ENCODE measurements around the gene EREG. TPM values are rescaled to one million over a fixed set of nuclear protein-coding genes. Genes with fewer than 3 reads are reported as not detected.

EREG gene
- total RNA-seq, 2 experiments from 2014 or later = 0.58 to 0.59 TPM

DNA sequence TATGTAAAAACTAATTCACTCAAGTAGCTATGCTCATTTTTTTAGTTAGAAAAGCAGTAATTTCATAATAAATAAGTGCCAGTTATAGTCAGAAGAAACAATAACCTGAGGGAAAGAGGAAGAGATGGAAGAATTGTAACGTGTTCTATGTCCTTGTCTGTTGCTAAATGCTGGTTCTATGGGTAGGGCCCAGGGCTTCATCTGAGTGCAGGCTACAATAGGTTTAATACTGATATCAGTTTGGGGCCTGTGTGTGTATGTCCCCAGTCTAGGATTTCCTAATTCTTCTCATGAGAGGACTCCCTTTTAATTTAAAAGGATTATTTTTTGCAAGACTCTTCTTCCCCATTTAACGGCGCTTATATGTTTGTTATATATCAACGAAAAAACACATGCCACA lies 3.3 kb upstream of the EREG start:
- ChIA-PET CTCF (interaction anchor here (1.4 kb wide), 1 partner anchor 21 kb away, joined by 3 read pairs; no protein-coding TSS in a partner anchor), POLR2A (no interaction called here)
- peaks cover 0 to 4% of the 10 kb centered on the region in 2 experiments for H3K9me3 ChIP-seq (ENCODE audit: control insufficient read depth in 1 of 2, insufficient read depth in 1 of 2, low read length in 2 of 2)
- no peak overlapping the region for H3K4me3 Mint-ChIP-seq
- no peak overlapping the region for H3K4me3 ChIP-seq (ENCODE audit: low read length)
- no peak overlapping the region for H3K27ac ChIP-seq (ENCODE audit: low read depth in 1 of 2, low read length in 2 of 2)
- intact Hi-C loops (cut with DNase I, micrococcal nuclease) = no loop called here
- H3K9me3 Mint-ChIP-seq = no peaks in the 10 kb centered on the region
- H3K4me1 ChIP-seq (ENCODE audit: insufficient read depth, low read length) = peaks cover 10% of the 10 kb centered on the region
- peaks cover 17 to 38% of the 10 kb centered on the region in 2 experiments for H3K27me3 ChIP-seq (ENCODE audit: control insufficient read depth in 1 of 2, insufficient read depth in 2 of 2, low read length in 2 of 2)
- ATAC-seq (ENCODE audit: poor library complexity) (no peak), DNase-seq (no peak)
- H3K27ac Mint-ChIP-seq = no peak overlapping the region
- peaks cover 37% of the 10 kb centered on the region for H3K27me3 Mint-ChIP-seq
- TF ChIP-seq CTCF (IDR thresholded peaks at IDR 0.05) = no peak
- H3K4me1 Mint-ChIP-seq (ENCODE audit: low read depth) = peaks cover 18% of the 10 kb centered on the region
- no peaks in the 10 kb centered on the region for H3K36me3 Mint-ChIP-seq (ENCODE audit: low read depth)
- H3K36me3 ChIP-seq (ENCODE audit: insufficient read depth, low read length) = no peaks in the 10 kb centered on the region

- ATAC-seq (ENCODE audit: poor library complexity) (no peak), DNase-seq (no peak)
- Histone ChIP-seq H3K27me3 (ENCODE audit: control insufficient read depth in 1 of 2, insufficient read depth in 2 of 2, low read length in 2 of 2) (peaks cover 20 to 43% of the 10 kb centered on the region in 2 experiments), H3K4me3 (ENCODE audit: low read length) (no peak overlapping the region), H3K27ac (ENCODE audit: low read depth in 1 of 2, low read length in 2 of 2) (no peak overlapping the region), H3K4me1 (ENCODE audit: insufficient read depth, low read length) (peaks cover 10% of the 10 kb centered on the region), H3K9me3 (ENCODE audit: control insufficient read depth in 1 of 2, insufficient read depth in 1 of 2, low read length in 2 of 2) (peaks cover 0 to 4% of the 10 kb centered on the region in 2 experiments), H3K36me3 (ENCODE audit: insufficient read depth, low read length) (no peaks in the 10 kb centered on the region)
- H3K9me3 Mint-ChIP-seq = no peaks in the 10 kb centered on the region
- peaks cover 42% of the 10 kb centered on the region for H3K27me3 Mint-ChIP-seq
- no peaks in the 10 kb centered on the region for H3K36me3 Mint-ChIP-seq (ENCODE audit: low read depth)
- CTCF ChIA-PET = interaction anchor here (1.4 kb wide), 1 partner anchor 21 kb away, joined by 3 read pairs; no protein-coding TSS in a partner anchor
- H3K4me3 Mint-ChIP-seq = no peak overlapping the region
- peaks cover 18% of the 10 kb centered on the region for H3K4me1 Mint-ChIP-seq (ENCODE audit: low read depth)
- POLR2A ChIA-PET = no interaction called here
- H3K27ac Mint-ChIP-seq = no peak overlapping the region
- intact Hi-C loops (cut with DNase I, micrococcal nuclease) = no loop called here
- TF ChIP-seq CTCF (IDR thresholded peaks at IDR 0.05) = no peak
Observed at GRCh38 chr4:74362347-74362746, 2.6 kb upstream of the EREG start.

GRCh38 chr4:74364256-74364651 lies 691 bp upstream of the EREG start:
- ChIA-PET CTCF (no interaction called here), POLR2A (no interaction called here)
- Mint-ChIP-seq H3K36me3 (ENCODE audit: low read depth) (no peaks in the 10 kb centered on the region), H3K27me3 (peaks cover 56% of the 10 kb centered on the region), H3K4me1 (ENCODE audit: low read depth) (peaks cover 18% of the 10 kb centered on the region), H3K9me3 (no peaks in the 10 kb centered on the region), H3K27ac (no peak overlapping the region), H3K4me3 (no peak overlapping the region)
- DNase-seq (no peak), ATAC-seq (ENCODE audit: poor library complexity) (no peak)
- intact Hi-C loops (cut with DNase I, micrococcal nuclease) = no loop called here
- TF ChIP-seq CTCF (IDR thresholded peaks at IDR 0.05) = no peak
- H3K36me3 ChIP-seq (ENCODE audit: insufficient read depth, low read length) = no peaks in the 10 kb centered on the region
- H3K27me3 ChIP-seq (ENCODE audit: control insufficient read depth in 1 of 2, insufficient read depth in 2 of 2, low read length in 2 of 2) = peaks cover 20 to 48% of the 10 kb centered on the region in 2 experiments
- H3K4me3 ChIP-seq (ENCODE audit: low read length) = no peak overlapping the region
- H3K4me1 ChIP-seq (ENCODE audit: insufficient read depth, low read length) = peaks cover 10% of the 10 kb centered on the region
- H3K27ac ChIP-seq (ENCODE audit: low read depth in 1 of 2, low read length in 2 of 2) = no peak overlapping the region
- peaks cover 0 to 4% of the 10 kb centered on the region in 2 experiments for H3K9me3 ChIP-seq (ENCODE audit: control insufficient read depth in 1 of 2, insufficient read depth in 1 of 2, low read length in 2 of 2)

Measured in CD4-positive, alpha-beta T cell (primary cell).